ENCODE measurements around the gene SHROOM3.
"Not testable (repeated sequence)": the region's sequence is repeated elsewhere in the genome, so short reads cannot be mapped to it uniquely, and the experiment has no call there.

Gene SHROOM3

DNA sequence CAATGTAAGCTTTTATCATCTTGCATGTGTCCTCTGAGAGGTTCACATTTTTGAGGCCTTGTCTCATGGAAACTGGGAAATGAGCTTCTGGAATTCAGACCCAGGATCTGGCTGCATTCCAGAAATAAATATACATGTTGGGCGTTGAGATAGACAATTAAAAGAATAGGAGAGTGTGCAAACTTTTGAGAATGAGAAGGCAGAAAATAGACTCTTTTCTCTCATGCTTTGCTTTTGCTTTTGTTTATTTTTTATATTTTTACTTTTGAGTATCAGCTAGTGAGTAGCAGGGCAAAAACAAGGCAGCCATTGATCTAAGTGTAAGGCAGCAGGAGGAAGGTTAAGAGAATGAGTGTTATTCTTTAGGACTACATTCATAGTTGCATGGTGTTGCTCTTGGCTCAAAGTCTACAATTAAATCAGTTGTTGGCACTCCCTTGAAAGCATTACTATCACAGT lies 12.4 kb downstream of the SHROOM3 start:
- no peak for DNase-seq

DNA sequence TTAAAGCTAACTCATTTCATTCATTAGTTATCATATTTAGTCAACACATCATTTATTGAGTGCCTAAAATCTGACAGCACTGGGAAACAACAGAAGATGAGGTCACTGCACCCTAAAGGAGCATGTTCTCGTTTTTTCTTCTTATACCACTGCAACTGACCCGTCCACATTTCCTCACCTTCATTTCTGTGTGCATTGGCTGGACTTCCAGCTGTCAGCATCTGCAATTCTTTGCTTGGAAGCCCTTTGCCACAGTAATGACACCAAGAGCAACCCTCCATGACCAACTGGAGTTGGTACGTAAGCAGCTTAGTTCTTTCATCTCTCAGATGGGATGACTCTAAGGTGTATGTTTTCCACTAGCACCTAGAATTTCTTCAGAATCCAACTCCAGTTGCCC lies 13.2 kb downstream of the SHROOM3 start:
- no peak for DNase-seq

DNA sequence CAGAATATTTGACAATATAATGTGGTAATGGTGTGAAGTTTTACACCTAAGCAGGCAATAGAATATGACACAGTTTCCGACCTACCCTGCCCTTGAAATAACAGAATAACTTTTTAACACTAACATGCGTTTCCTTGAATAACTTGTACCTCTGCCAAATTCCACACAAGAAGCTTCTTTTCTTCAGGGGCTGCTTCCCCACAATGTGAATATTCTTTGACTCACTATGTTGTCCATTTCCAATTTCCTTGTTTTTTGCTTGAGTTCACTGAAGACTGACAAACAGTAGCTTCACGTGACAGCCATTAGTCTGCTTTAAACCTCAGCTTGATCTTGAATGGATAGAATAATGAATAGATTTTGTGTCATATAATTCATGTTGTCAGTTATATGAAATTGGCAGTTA lies 14.3 kb downstream of the SHROOM3 start:
- DNase-seq: no peak

DNA sequence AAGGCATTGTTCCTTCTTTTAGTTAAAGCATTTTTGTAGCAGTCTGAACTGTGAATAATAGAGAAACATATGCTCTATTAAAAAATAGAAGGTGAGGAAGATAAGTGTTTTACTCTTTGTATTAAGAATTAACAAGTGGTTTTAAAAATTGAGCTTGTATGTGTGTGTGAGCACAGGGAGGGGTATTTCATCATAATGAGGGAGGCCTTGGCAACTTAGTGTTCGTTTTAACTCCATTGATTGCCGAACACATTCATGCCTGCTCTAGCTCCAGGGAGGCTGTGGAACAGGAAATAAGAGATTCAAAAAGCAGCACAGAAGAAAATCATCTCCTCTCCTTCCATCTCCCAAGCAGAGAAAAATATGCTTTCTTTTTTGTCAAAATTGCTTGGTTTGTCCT lies 14.8 kb downstream of the SHROOM3 start:
- DNase-seq: no peak

DNA sequence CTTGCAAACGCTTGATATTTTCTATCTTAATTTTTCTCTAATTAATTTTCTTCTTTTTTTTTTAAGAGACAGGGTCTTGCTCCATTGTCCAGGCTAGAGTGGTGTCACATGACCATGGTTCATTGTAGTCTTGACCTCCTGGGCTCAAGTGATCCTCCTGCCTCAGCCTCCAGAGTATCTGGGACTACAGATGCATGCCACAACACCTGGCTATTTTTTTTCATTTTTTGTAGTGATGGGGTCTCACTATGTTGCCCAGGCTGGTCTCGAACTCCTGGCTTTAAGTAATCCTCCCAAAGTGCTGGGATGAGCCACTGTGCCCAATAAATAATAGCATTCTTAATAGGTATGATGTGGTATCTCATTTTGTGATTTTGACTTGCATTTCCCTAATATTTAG lies 18.2 kb downstream of the SHROOM3 start:
- DNase-seq: no peak

DNA sequence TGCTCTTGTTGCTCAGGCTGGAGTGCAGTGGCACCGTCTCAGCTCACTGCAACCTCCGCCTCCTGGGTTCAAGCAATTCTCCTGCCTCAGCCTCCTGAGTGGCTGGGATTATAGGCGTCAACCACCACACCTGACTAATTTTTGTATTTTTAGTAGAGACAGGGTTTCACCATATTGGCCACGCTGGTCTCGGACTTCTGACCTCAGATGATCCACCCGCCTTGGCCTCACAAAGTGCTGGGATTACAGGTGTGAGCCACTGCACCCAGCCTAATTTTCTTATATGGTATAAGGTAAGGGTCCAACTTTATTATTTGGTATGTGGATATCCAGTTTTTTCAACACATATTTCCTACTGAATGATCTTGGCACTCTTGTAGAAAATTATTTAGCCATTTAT lies 19.0 kb downstream of the SHROOM3 start:
- DNase-seq: not testable (repeated sequence)

DNA sequence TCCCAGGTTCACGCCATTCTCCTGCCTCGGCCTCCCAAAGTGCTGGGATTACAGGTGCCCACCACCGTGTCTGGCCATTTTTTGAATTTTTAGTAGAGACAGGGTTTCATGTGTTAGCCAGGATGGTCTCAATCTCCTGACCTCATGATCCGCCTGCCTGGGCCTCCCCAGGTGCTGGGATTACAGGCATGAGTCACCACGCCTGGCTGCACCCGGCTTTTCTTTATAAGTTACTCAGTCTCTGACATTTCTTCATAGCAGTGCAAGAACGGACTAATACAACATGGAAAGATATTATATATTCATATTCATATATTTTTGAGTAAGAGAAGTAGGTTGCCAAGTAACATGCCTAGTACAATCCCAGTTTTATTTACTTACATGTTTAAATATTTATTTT lies 22.9 kb downstream of the SHROOM3 start:
- DNase-seq: no peak

DNA sequence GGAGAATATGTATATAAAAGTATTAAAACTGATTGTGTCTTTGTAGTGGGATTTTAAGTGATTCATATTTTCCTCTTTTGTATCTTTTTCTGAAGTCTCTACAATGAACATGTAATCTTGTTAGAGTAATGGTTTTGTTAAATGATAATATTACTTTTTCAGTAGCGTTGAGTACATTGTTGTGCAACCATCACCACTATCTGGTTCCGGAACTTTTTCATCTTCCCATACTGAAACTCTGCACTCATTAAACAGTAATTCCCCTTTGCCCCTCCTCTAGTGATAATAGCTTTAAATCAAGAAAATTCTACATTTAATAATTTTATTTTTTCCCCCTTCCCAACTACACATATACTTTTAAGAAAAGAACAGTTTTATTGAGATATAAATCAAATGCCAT lies 23.3 kb downstream of the SHROOM3 start:
- no peak for DNase-seq

GRCh38 chr4:76458825-76459224 lies 23.8 kb downstream of the SHROOM3 start:
- DNase-seq: no peak

DNA sequence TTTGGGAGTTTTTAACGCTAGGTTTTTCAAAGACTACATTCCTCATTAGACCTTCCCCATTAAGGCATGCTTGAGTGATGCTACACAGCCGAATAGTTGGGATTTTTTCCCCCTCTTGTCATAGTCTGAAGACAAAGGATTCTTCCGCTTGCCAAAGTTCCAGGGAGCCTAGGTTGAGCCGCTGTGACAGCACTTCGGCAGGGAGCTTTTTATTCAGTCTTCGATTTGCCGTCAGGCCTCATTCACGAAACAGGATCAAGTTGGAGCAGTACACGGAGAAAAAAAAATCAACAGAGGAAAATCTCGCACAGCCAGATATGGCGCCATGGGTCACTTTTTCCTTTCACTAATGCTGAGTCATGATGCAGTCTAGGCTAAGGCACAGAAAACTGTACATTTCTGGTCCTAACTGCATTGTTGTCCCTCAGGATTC lies 24.3 kb downstream of the SHROOM3 start:
- no peak for DNase-seq

DNA sequence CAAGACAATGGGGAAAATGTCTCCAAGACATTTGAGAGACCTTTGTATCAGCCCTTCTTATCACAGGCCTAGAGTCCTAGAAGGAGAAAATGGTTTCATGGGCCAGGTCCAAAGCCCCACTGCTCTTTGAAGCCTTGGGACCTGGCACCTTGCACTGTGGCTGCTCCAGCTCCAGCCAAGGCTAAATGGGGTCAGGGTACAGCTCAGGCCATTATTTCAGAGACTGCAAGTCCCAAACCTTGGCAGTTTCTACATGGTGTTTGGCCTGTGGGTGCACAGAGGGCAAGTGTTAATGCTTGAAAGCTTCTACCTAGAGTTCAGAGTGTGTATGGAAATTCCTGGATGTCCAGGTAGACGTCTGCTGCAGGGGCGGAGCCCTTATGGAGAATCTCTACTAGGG lies 28.5 kb downstream of the SHROOM3 start:
- DNase-seq: no peak

GRCh38 chr4:76470064-76470463 lies 35.0 kb downstream of the SHROOM3 start:
- no peak for DNase-seq

GRCh38 chr4:76470532-76470931 lies 35.5 kb downstream of the SHROOM3 start:
- no peak for DNase-seq

- DNase-seq: no peak
Observed at GRCh38 chr4:76476571-76476970, 41.5 kb downstream of the SHROOM3 start.

DNA sequence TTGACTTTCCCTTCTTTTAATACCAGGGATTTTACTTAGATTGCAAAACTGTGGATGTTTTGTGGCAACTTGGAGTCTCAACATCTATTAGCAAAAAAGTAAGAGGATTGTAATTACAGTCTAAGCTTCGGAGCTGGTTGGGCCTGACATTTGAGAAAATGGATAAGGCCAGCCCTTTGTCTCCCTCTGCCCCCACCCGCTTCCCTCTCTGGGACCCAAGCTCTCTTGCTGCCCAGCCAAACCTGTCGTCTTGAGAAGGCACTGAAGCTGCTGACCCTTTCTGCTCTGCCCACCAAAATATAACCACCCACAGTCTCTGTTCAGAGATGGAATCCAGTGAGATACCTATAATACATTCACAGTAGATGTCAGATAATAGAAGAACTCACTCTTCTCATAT lies 49.6 kb downstream of the SHROOM3 start:
- no peak for DNase-seq

DNA sequence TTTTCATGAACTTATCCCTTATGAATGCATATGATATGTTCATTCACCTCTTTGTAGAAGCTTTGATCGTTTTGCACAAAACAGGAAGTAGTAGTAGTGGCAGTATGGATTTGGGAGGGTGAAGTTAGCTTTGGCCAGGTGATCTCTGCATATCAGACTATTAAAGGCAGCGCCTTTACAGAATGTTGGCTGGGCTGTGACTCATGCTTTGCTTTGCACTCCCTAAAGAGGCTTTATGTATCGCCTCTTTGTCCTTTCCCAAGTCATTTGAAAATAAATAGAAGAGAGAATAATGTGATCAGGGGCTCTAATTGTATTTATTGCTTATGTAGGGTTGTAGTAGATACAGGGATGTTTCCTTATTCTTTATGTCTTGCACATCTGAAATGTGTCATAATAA lies 50.4 kb downstream of the SHROOM3 start:
- no peak for DNase-seq

DNA sequence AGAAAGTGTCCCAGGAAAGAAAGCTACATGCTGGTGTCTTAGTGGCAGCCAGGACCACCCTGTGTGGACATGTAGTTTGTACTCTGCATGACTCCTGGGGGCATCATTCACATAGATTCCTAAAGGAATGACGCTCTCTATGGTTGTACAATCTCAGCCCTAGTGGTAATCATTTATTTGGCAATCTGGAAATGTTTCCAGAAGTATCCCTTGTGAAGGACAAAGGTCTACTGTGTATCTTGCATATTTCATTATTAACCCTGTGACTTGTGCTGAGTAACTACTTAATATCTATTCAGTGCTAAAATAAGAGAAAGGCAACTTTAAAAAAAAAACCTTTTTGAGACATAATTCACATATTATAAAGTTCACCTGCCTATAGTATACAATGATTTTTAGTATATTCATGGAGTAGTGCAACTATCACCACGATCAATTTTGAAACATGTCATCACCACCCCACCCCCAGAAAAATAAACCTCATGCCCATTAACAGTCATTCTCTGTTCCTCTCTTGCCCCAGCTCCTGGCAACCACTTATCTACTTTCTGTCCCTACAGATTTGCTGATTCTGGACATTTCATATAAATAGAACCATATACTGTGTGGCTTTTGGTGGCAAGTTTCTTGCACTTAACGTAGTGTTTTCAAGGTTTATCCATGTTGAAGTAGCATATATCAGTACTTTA lies 51.7 kb downstream of the SHROOM3 start:
- no peak for DNase-seq

- no peak for DNase-seq
Observed at GRCh38 chr4:76487621-76488020, 52.6 kb downstream of the SHROOM3 start.

DNA sequence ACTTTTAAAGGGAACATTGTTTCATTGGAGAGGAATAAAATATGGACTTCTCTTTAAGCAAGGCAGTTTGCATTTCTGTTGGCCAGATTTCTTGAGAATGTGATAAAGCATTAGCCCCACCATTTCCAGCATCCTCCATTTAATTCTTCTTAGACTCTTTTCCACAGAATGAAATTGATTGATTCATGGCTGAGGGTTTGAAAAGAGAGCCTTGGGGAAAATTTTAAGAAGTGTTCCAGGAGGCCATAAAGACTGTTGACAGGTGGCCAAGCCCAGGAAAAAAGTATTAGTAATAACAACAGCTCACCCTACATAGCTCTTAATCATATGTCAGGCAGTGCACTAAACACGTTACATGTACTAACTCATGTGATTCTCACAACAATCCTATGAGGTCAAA lies 53.4 kb downstream of the SHROOM3 start:
- no peak for DNase-seq

GRCh38 chr4:76488888-76489685 lies 54.1 kb downstream of the SHROOM3 start:
- DNase-seq: no peak

- DNase-seq: no peak
Observed at GRCh38 chr4:76489686-76490161, 54.7 kb downstream of the SHROOM3 start.

DNA sequence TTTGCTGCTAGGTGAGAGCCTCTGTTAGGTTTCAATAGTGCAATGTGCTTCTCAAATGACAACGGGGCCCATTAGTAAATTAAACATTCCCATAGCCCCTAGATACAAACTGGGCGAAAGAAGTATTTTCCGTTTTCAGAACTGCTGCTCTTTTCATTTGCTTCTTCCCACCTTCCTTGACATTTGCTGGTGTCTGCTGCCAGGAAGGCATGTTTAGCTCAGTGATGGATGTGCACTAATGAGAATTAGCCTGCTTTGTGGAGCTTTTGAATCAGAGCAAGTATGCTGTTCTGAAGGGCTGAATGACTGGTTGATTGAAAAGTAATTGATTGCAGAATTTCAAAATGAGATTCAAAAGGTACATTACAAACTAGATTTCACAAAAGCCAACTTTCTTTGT lies 57.0 kb downstream of the SHROOM3 start:
- DNase-seq: no peak

- DNase-seq: no peak
Observed at GRCh38 chr4:76494243-76494642, 59.2 kb downstream of the SHROOM3 start.

DNA sequence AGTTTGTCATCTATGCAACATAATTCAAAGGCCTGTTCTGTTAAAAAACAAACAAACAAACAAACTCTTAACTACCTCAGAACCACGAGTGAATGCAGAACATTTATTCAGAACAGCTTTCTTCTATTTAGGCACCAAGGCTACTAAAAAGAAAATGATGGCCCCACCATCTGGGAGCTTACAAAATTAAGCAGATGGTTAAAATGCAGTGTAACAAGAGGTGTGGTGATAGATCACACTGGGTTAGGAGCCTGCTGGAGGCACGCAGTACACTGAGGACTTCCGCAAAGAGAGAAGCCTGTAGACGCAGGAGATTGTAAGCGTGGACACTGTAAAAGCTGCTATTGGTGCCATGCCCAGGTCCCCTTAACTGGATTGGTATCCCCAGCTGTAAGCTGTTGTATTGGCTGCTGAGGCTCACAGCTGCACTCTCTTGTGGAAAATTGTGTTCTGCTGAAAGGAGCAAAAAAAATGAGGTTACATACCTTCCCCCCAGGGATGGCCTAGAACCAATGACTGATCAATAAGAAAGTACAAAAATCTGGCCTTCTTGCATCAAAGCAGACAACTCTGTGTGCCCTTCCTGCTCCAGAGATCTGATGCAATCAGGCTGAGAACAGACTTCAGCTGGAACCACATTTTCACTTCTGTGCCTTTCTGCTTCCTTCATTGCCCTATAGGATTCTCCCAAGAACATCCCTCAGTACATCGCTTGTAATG lies 60.0 kb downstream of the SHROOM3 start:
- DNase-seq: no peak

Measured in activated naive CD4-positive, alpha-beta T cell treated with anti-CD3 and anti-CD28 coated beads, Interleukin-2, amount 50 U/mL, for 16 hours (primary cell).